ENCODE results near the gene FAM131C. TPM values are rescaled to one million over a fixed set of nuclear protein-coding genes. Genes with fewer than 3 reads are reported as not detected.

The FAM131C gene
- total RNA-seq, 1 experiment from 2014 or later: 3.4 TPM

- Histone ChIP-seq H3K36me3 (ENCODE audit: control insufficient read depth, insufficient read depth, low read length) (no peaks in the 10 kb centered on the region), H3K27ac (ENCODE audit: low read length) (no peak overlapping the region), H3K27me3 (ENCODE audit: control insufficient read depth, insufficient read depth, low read length) (no peaks in the 10 kb centered on the region), H3K9me3 (ENCODE audit: control insufficient read depth, insufficient read depth, low read depth, low read length) (no peaks in the 10 kb centered on the region), H3K4me3 (ENCODE audit: low read depth in 2 of 2, low read length in 2 of 2) (no peak overlapping the region), H3K4me1 (ENCODE audit: control insufficient read depth, insufficient read depth, low read length) (peaks cover 11% of the 10 kb centered on the region)
- in situ Hi-C loops (cut with HindIII; ENCODE audit: low pct_unique_long_range_greater_than_20kb, low sequenced_read_pairs): no loop called here
- intact Hi-C loops (cut with micrococcal nuclease; ENCODE audit: unreplicated experiment): no loop called here
- POLR2A ChIA-PET: no interaction called here
- TF ChIP-seq CTCF (IDR thresholded peaks at IDR 0.05) (no peak), POLR2AphosphoS5 (IDR thresholded peaks at IDR 0.05; ENCODE audit: low read depth, low read length) (no peak), SIN3A (IDR thresholded peaks at IDR 0.05; ENCODE audit: borderline replicate concordance, insufficient read depth, low read depth, low read length) (no peak), TCF7L2 (IDR thresholded peaks at IDR 0.05; ENCODE audit: low read depth, low read length) (no peak), REST (IDR thresholded peaks at IDR 0.05; ENCODE audit: insufficient read depth in 1 of 2, low read depth in 2 of 2, low read length in 1 of 2) (no peak)
- ATAC-seq (peak; percentile 73), DNase-seq (ENCODE audit: low read depth, low spot score) (no peak)
- CTCF ChIA-PET: interaction anchor here (0.5 to 0.6 kb wide), 2 partner anchors 13 to 265 kb away, joined by 3 read pairs; no protein-coding TSS in a partner anchor
- no TSS peak for BruUV-seq (replicated peaks)
These were observed 15.5 kb upstream of the FAM131C start for GRCh38 chr1:16088996-16089395.

- in situ Hi-C loops (cut with HindIII; ENCODE audit: low pct_unique_long_range_greater_than_20kb, low sequenced_read_pairs) (no loop called here), intact Hi-C loops (cut with micrococcal nuclease; ENCODE audit: unreplicated experiment) (no loop called here)
- Histone ChIP-seq H3K4me3 (ENCODE audit: low read depth in 2 of 2, low read length in 2 of 2) (no peak overlapping the region), H3K9me3 (ENCODE audit: control insufficient read depth, insufficient read depth, low read depth, low read length) (no peaks in the 10 kb centered on the region), H3K36me3 (ENCODE audit: control insufficient read depth, insufficient read depth, low read length) (no peaks in the 10 kb centered on the region), H3K4me1 (ENCODE audit: control insufficient read depth, insufficient read depth, low read length) (peaks cover 11% of the 10 kb centered on the region), H3K27ac (ENCODE audit: low read length) (no peak overlapping the region), H3K27me3 (ENCODE audit: control insufficient read depth, insufficient read depth, low read length) (no peaks in the 10 kb centered on the region)
- DNase-seq (ENCODE audit: low read depth, low spot score) (no peak), ATAC-seq (no peak)
- no TSS peak for BruUV-seq (replicated peaks)
- ChIA-PET POLR2A (no interaction called here), CTCF (interaction anchor here (0.5 to 0.6 kb wide), 2 partner anchors 153 to 265 kb away, joined by 3 read pairs; no protein-coding TSS in a partner anchor)
- TF ChIP-seq SIN3A (IDR thresholded peaks at IDR 0.05; ENCODE audit: borderline replicate concordance, insufficient read depth, low read depth, low read length): no peak
- TF ChIP-seq REST (IDR thresholded peaks at IDR 0.05; ENCODE audit: insufficient read depth in 1 of 2, low read depth in 2 of 2, low read length in 1 of 2): no peak
- no peak for TF ChIP-seq CTCF (IDR thresholded peaks at IDR 0.05)
- TF ChIP-seq TCF7L2 (IDR thresholded peaks at IDR 0.05; ENCODE audit: low read depth, low read length): no peak
- no peak for TF ChIP-seq POLR2AphosphoS5 (IDR thresholded peaks at IDR 0.05; ENCODE audit: low read depth, low read length)
These were observed 15.0 kb upstream of the FAM131C start for GRCh38 chr1:16088351-16088911.

All from Panc1 (cell line).